Mucosa of stomach (tissue), 1 donor: Measurements from ENCODE around the gene NAA38.
"Not testable (repeated sequence)": the region's sequence is repeated elsewhere in the genome, so short reads cannot be mapped to it uniquely, and the experiment has no call there.

Experiments used
- H3K27me3 ChIP-seq: one replicate; pipeline ENCODE4 v1.7.0; 2013; ENCODE audit warnings: mild to moderate bottlenecking, low read length; ENCODE audit not compliant: control insufficient read depth, insufficient read depth
- H3K36me3 ChIP-seq: one replicate; pipeline ENCODE4 v1.7.0; 2013; ENCODE audit warnings: low read length; ENCODE audit not compliant: control insufficient read depth, insufficient read depth
- H3K4me1 ChIP-seq: one replicate; pipeline ENCODE4 v1.7.0; 2013; ENCODE audit warnings: mild to moderate bottlenecking, low read length; ENCODE audit not compliant: control insufficient read depth, insufficient read depth
- H3K4me3 ChIP-seq: one replicate; pipeline ENCODE4 v1.7.0; 2013; ENCODE audit warnings: low read length
- H3K9ac ChIP-seq: one replicate; pipeline ENCODE4 v1.7.0; 2013; ENCODE audit warnings: mild to moderate bottlenecking, low read length, moderate library complexity
- H3K9me3 ChIP-seq: one replicate; pipeline ENCODE4 v1.7.0; 2013; ENCODE audit warnings: mild to moderate bottlenecking, low read length, moderate library complexity; ENCODE audit not compliant: control insufficient read depth
- donor health status: Pancreatic carcinoma.

NAA38 gene

GRCh38 chr17:7818746-7819645, 38.4 kb downstream of the NAA38 start:
- Histone ChIP-seq H3K9me3 (no peaks in the 10 kb centered on the region), H3K4me1 (no peaks in the 10 kb centered on the region), H3K36me3 (no peaks in the 10 kb centered on the region), H3K4me3 (no peak overlapping the region), H3K9ac (no peak overlapping the region), H3K27me3 (no peaks in the 10 kb centered on the region)

- Histone ChIP-seq H3K9me3 (no peaks in the 10 kb centered on the region), H3K4me1 (no peaks in the 10 kb centered on the region), H3K4me3 (no peak overlapping the region), H3K36me3 (no peaks in the 10 kb centered on the region), H3K27me3 (no peaks in the 10 kb centered on the region), H3K9ac (no peak overlapping the region)
These were observed 39.3 kb downstream of the NAA38 start for GRCh38 chr17:7818026-7818425.

- Histone ChIP-seq H3K9me3 (no peaks in the 10 kb centered on the region), H3K27me3 (no peaks in the 10 kb centered on the region), H3K4me1 (no peaks in the 10 kb centered on the region), H3K4me3 (no peak overlapping the region), H3K9ac (no peak overlapping the region), H3K36me3 (no peaks in the 10 kb centered on the region)
These were observed 39.8 kb downstream of the NAA38 start for GRCh38 chr17:7817643-7817964.

GRCh38 chr17:7816926-7817642, 40.3 kb downstream of the NAA38 start:
- H3K9me3 ChIP-seq, result no peaks in the 10 kb centered on the region
- H3K27me3 ChIP-seq, result no peaks in the 10 kb centered on the region
- no peak overlapping the region for H3K9ac ChIP-seq

GRCh38 chr17:7814969-7815368, 42.4 kb downstream of the NAA38 start:
- no peaks in the 10 kb centered on the region for H3K36me3 ChIP-seq
- H3K9ac ChIP-seq, result no peak overlapping the region
- no peaks in the 10 kb centered on the region for H3K27me3 ChIP-seq
- no peaks in the 10 kb centered on the region for H3K4me1 ChIP-seq
- H3K4me3 ChIP-seq, result no peak overlapping the region
- H3K9me3 ChIP-seq, result no peaks in the 10 kb centered on the region

More at GRCh38 chr17:7816926-7817642, 40.3 kb downstream of the NAA38 start:
- Histone ChIP-seq H3K4me3 (no peak overlapping the region), H3K36me3 (no peaks in the 10 kb centered on the region), H3K4me1 (no peaks in the 10 kb centered on the region)

- no peak overlapping the region for H3K9ac ChIP-seq
- H3K4me1 ChIP-seq, result no peaks in the 10 kb centered on the region
- no peaks in the 10 kb centered on the region for H3K36me3 ChIP-seq
- no peak overlapping the region for H3K4me3 ChIP-seq
- H3K27me3 ChIP-seq, result no peaks in the 10 kb centered on the region
- no peaks in the 10 kb centered on the region for H3K9me3 ChIP-seq
These were observed 46.1 kb downstream of the NAA38 start for GRCh38 chr17:7811251-7811650.

- not testable (repeated sequence) for H3K4me1 ChIP-seq, H3K9me3 ChIP-seq, H3K9ac ChIP-seq, H3K4me3 ChIP-seq, H3K27me3 ChIP-seq, H3K36me3 ChIP-seq
These were observed 47.5 kb downstream of the NAA38 start for GRCh38 chr17:7809791-7810343.

- no peaks in the 10 kb centered on the region for H3K36me3 ChIP-seq
- no peak overlapping the region for H3K9ac ChIP-seq
- H3K4me1 ChIP-seq, result peaks cover under 1% of the 10 kb centered on the region
- H3K4me3 ChIP-seq, result no peak overlapping the region
- H3K27me3 ChIP-seq, result no peaks in the 10 kb centered on the region
- H3K9me3 ChIP-seq, result no peaks in the 10 kb centered on the region
These were observed 48.1 kb downstream of the NAA38 start for GRCh38 chr17:7809086-7809790.

- Histone ChIP-seq H3K27me3 (no peaks in the 10 kb centered on the region), H3K4me1 (peaks cover 6% of the 10 kb centered on the region), H3K9me3 (no peaks in the 10 kb centered on the region), H3K9ac (no peak overlapping the region), H3K36me3 (no peaks in the 10 kb centered on the region), H3K4me3 (no peak overlapping the region)
These were observed 50.2 kb downstream of the NAA38 start for GRCh38 chr17:7807206-7807605.
